ENCODE data around the gene C7orf57.

GRCh38 chr7:48084727-48085432, 49.5 kb downstream of the C7orf57 start:
- TF ChIP-seq CTCF (IDR thresholded peaks at IDR 0.05), result no peak
- peak; percentile 42 for TF ChIP-seq POLR2AphosphoS5 (IDR thresholded peaks at IDR 0.05)
- TF ChIP-seq POLR2A (IDR thresholded peaks at IDR 0.05), result no peak
- no peak for TF ChIP-seq EP300 (IDR thresholded peaks at IDR 0.05)

Measured in gastroesophageal sphincter (tissue), 3 donors.